HTR-8/SVneo (cell line): Measurements from ENCODE around the gene LPP.
A peak's percentile ranks its signal among the peaks of the same experiment; 100 is the strongest.

ENCODE experiments used
- DNase-seq: peaks from one replicate; pipeline ENCODE4 v3.0.0; 2011; ENCODE audit warnings: low spot score, mixed read lengths; ENCODE audit not compliant: insufficient read length
- FAIRE-seq: peaks from 2 replicates; lab custom pipeline; 2011; peaks lifted over from hg19 to GRCh38; lab: Jason Lieb, UNC

The LPP gene

GRCh38 chr3:188241072-188241471 lies 87.1 kb downstream of the LPP start:
- DNase-seq (no peak), FAIRE-seq (peak; percentile 79)

GRCh38 chr3:188241883-188242282 lies 87.9 kb downstream of the LPP start:
- DNase-seq: no peak
- peak; percentile 33 for FAIRE-seq

GRCh38 chr3:188242436-188243123 lies 88.6 kb downstream of the LPP start:
- FAIRE-seq (no peak), DNase-seq (no peak)

GRCh38 chr3:188243124-188243795 lies 89.3 kb downstream of the LPP start:
- FAIRE-seq (no peak), DNase-seq (no peak)

- FAIRE-seq: no peak
- no peak for DNase-seq
Measured at GRCh38 chr3:188244395-188244861, 90.5 kb downstream of the LPP start.

GRCh38 chr3:188246905-188247304 lies 92.9 kb downstream of the LPP start:
- FAIRE-seq (no peak), DNase-seq (no peak)

- DNase-seq: no peak
- FAIRE-seq: peak; percentile 31
Measured at GRCh38 chr3:188248036-188248561, 94.1 kb downstream of the LPP start.

GRCh38 chr3:188253123-188253793 lies 99.3 kb downstream of the LPP start:
- DNase-seq: no peak
- no peak for FAIRE-seq

GRCh38 chr3:188253800-188254452 lies 100.0 kb downstream of the LPP start:
- no peak for FAIRE-seq
- DNase-seq: no peak

- no peak for DNase-seq
Measured at GRCh38 chr3:188254520-188255070, 100.6 kb downstream of the LPP start.

GRCh38 chr3:188255190-188255589 lies 101.2 kb downstream of the LPP start:
- FAIRE-seq: no peak
- DNase-seq: no peak

More at GRCh38 chr3:188254520-188255070, 100.6 kb downstream of the LPP start:
- no peak for FAIRE-seq

- DNase-seq (no peak), FAIRE-seq (no peak)
Measured at GRCh38 chr3:188256758-188257157, 102.8 kb downstream of the LPP start.

- no peak for FAIRE-seq
- no peak for DNase-seq
Measured at GRCh38 chr3:188257384-188258026, 103.5 kb downstream of the LPP start.

GRCh38 chr3:188259191-188259590 lies 105.2 kb downstream of the LPP start:
- FAIRE-seq (no peak), DNase-seq (no peak)

GRCh38 chr3:188259596-188259995 lies 105.6 kb downstream of the LPP start:
- FAIRE-seq (no peak), DNase-seq (no peak)

- no peak for FAIRE-seq
- no peak for DNase-seq
Measured at GRCh38 chr3:188261011-188261410, 107.1 kb downstream of the LPP start.

GRCh38 chr3:188262488-188262887 lies 108.5 kb downstream of the LPP start:
- no peak for FAIRE-seq

GRCh38 chr3:188262913-188263683 lies 109.1 kb downstream of the LPP start:
- DNase-seq (peak; percentile 52), FAIRE-seq (no peak)

More at GRCh38 chr3:188262488-188262887, 108.5 kb downstream of the LPP start:
- DNase-seq: no peak
